NB4 (cell line): ENCODE measurements around the gene CCDC18.

ENCODE experiments used
- DNase-seq: peaks from one replicate; pipeline ENCODE4 v3.0.0; 2010; ENCODE audit warnings: low read depth
- H3K4me3 ChIP-seq: one replicate; pipeline ENCODE4 v1.5.1; 2011; ENCODE audit warnings: mild to moderate bottlenecking, low read depth, low read length, moderate library complexity
- MYC ChIP-seq: IDR thresholded peaks from 2 replicates; pipeline ENCODE4 v1.6.1; 2011; ENCODE audit warnings: low read depth, low read length
- POLR2A ChIP-seq: IDR thresholded peaks from 2 replicates; pipeline ENCODE4 v1.6.1; 2011; ENCODE audit warnings: mild to moderate bottlenecking; ENCODE audit not compliant: insufficient read length; ENCODE audit errors: extremely low read depth
- TF ChIP-seq, protein P1 (sequence below): IDR thresholded peaks from one replicate; pipeline ENCODE4 v1.5.1; 2012; ENCODE audit warnings: low read depth, low read length
- TF ChIP-seq, protein P2 (sequence below): IDR thresholded peaks from 2 replicates; pipeline ENCODE4 v1.6.1; 2011; ENCODE audit warnings: low read depth, low read length

Gene CCDC18

DNA sequence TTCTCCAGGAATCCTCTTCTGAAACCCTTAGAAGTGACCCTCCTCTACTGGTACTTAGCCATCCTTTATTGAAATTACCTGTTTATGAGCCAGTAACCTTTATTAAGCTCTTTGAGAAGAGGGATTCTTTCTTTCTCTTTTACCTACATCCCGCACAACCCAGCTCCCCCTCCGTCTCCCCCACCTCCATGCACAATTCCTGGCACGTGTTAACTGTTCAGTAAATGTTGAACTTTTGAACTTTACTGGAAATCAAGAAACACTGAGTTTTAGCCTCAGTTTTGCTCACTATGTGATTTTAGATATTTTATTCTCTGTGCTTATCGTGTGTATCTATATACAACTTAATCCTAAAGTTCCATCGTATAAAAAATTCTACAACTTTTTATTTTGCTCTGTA, 2.1 kb upstream of the CCDC18 start:
- TF ChIP-seq, protein P1, sequence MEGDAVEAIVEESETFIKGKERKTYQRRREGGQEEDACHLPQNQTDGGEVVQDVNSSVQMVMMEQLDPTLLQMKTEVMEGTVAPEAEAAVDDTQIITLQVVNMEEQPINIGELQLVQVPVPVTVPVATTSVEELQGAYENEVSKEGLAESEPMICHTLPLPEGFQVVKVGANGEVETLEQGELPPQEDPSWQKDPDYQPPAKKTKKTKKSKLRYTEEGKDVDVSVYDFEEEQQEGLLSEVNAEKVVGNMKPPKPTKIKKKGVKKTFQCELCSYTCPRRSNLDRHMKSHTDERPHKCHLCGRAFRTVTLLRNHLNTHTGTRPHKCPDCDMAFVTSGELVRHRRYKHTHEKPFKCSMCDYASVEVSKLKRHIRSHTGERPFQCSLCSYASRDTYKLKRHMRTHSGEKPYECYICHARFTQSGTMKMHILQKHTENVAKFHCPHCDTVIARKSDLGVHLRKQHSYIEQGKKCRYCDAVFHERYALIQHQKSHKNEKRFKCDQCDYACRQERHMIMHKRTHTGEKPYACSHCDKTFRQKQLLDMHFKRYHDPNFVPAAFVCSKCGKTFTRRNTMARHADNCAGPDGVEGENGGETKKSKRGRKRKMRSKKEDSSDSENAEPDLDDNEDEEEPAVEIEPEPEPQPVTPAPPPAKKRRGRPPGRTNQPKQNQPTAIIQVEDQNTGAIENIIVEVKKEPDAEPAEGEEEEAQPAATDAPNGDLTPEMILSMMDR = no peak
- no peak for TF ChIP-seq POLR2A
- TF ChIP-seq, protein P2, sequence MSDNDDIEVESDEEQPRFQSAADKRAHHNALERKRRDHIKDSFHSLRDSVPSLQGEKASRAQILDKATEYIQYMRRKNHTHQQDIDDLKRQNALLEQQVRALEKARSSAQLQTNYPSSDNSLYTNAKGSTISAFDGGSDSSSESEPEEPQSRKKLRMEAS = 0 out of 2 replicates have a peak, but pooled peaks have one; percentile 18
- peak; percentile 14 for DNase-seq

DNA sequence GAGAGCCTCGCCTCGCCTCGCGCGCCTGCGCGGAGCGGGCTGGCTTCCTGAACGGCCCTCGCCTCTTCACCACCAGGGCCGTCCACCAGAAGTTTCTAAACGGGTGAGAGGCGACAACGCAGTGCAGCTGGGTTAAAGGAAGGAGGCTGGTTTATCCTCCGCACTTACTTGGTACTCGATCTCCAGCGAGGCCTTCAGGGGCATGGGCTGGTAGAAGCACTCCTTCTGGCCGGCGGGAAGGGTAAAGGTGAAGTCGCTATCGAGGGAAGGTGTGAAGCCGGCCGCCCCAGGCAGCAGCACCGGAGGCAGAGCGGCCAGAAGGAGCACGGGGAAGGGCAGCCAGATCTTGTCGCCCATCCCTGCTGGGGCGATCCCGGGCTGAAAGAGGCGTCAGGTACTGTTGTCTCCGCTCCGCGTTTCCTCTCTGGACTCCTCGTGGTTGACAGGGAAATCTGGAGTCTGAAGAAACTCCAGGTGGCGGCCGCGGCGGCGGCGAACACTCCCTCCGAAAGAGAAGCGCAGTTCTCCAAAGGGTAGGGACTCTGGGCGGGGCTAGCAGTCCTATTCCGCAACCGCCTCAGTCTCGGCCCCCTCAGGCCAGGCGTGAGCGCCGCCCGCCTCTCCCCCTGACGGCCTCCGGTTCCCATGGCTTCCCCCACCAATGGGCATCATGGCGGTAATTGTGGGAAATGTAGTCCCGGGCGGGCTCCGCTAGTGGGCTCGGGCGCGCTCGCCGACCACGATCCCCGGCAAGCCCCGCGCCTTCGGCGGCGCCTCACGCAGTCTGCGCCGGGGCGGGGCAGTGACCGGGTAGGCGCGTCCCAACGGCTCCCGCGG, 420 bp upstream of the CCDC18 start, which contains the start of gene TMED5:
TSS of gene TMED5 (minus strand) at position 528 of the 837 bp plus-strand sequence. CDS start at position 357, 171 bp downstream.
- DNase-seq = peak; percentile 98
- H3K4me3 ChIP-seq = peak within 1 kb of the TSS; percentile 86
- TF ChIP-seq, protein P2 = peak; percentile 55
- TF ChIP-seq, protein P1 = no peak
- TF ChIP-seq MYC (peak; percentile 37), POLR2A (peak; percentile 59)

More for the DNA sequence above, 2.1 kb upstream of the CCDC18 start:
- peak overlapping the region; percentile 86 for H3K4me3 ChIP-seq

DNA sequence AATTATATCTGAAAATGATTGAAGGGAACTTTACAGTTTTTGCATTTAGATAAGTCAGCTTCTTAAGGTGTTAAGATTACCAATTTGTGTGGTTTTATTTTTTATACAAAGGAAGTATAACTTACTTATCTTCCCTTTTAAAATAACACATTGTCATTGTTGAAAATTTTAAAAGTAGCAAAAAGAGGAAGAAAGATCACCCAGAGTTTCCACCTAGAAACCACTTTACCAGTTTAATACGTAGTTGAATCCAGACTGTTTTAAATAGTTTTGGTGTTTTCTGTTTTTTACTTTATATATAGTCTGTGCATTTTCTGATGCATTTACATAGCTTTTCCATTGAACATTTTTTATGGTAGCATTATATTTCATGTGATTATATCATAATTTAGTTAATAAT, 6.1 kb downstream of the CCDC18 start:
- no peak overlapping the region for H3K4me3 ChIP-seq
- DNase-seq = peak; percentile 56
- TF ChIP-seq, protein P2 = no peak
- TF ChIP-seq MYC = no peak
- TF ChIP-seq, protein P1 = no peak
- no peak for TF ChIP-seq POLR2A

DNA sequence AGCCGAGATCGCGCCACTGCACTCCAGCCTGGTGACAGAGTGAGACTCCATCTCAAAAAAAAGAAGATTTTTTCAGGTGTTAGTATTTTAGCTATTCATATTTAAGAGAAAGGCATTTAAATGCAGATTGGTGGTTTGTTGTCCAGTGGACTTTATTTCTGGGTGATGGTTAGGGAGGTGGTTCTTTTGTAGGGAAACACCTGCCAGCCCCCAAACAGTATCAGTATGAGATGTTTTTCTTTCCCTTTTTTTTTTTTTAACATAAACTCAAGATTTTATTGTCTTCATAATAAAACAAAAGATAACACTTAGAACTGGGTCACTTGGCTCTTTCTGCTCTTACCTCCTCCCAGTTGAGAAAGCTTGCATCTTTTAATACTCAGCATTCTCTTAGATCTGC, 9.9 kb downstream of the CCDC18 start:
- no peak overlapping the region for H3K4me3 ChIP-seq
- DNase-seq = no peak
- TF ChIP-seq, protein P1 = no peak
- TF ChIP-seq POLR2A = no peak
- TF ChIP-seq MYC = no peak
- TF ChIP-seq, protein P2 = no peak

DNA sequence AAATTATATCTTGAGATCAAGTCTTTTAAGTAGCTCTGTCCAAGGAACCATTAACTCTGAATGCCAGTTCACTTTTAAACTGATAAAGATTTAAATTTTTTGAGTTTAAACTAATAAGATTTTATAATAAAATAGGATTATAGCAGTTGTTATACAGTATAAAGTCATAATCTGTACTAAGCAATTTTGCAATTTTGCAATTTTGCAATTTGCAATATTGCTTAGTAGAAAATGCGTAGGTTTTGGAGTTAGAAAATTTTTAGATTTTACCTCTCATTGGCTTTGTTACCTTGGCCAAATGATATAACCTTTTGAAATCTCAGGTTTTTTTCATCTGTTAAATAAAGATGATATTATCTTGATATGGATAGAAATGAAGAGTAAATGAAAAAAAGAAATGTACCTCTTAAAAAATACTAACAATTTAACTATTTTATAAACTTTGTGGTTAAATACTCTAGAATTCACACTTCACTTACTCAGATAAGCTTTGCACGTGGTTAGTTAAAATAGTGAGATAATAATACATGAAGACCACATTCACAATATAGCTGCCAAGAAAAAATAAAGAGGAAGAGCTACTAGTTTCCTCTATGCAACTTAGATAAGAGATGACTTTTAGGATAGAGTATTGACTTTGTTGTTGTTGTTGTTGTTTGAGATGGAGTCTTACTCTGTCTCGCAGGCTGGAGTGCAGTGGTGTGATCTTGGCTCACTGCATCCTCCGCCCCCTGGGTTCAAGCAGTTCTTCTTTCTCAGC, 13.9 kb downstream of the CCDC18 start:
- TF ChIP-seq POLR2A (no peak), MYC (no peak)
- TF ChIP-seq, protein P1 = no peak
- TF ChIP-seq, protein P2 = no peak
- DNase-seq = no peak
- no peak overlapping the region for H3K4me3 ChIP-seq
